ENCODE data around the gene GSPT1. TPM values are rescaled to one million over a fixed set of nuclear protein-coding genes. Genes with fewer than 3 reads are reported as not detected.

The GSPT1 gene
- total RNA-seq, 2 experiments from 2014 or later, result 54.3 to 146 TPM

DNA sequence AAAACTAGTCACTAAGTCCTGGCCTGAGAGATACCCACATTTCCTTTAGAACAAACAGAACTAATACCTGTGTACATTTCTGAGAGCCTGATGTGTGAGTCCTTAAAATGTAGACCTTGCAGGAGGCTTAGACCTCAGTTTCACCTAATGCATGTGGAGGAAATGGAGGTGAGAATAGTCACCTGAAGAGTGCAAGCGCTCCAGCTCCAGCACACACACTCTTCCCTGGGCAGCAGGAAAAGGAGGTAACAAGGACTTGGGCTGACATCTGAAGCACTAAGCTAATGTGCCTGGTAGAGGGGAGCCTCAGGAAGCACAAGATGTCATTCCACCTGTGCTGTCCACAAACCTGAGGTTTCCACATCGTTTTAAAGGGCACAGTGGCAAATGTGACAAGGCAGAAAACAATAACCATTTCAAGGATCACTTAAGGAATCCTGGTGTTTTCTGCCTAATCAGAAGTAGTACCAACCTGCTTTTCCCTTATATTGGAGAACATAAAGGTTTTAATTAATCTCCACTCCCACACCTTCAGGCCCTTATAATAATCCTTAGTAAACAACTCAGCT lies 47.3 kb downstream of the GSPT1 start:
- Histone ChIP-seq H3K27ac (ENCODE audit: low read depth, low read length, poor library complexity, severe bottlenecking) (no peak overlapping the region), H3K9me3 (ENCODE audit: low read length) (no peaks in the 10 kb centered on the region), H2AFZ (ENCODE audit: low read length) (no peak overlapping the region), H3K9me2 (ENCODE audit: insufficient read depth, low read length) (no peaks in the 10 kb centered on the region), H3K4me2 (ENCODE audit: low read length) (no peak overlapping the region), H3K4me1 (ENCODE audit: insufficient read depth, low read length, poor library complexity, severe bottlenecking) (peaks cover 11% of the 10 kb centered on the region), H3K79me2 (ENCODE audit: insufficient read depth, low read depth, low read length) (peaks cover 7% of the 10 kb centered on the region; the same call in 1 of the 2 replicates), H3K4me3 (ENCODE audit: low read depth, low read length, poor library complexity, severe bottlenecking) (no peak overlapping the region), H4K20me1 (ENCODE audit: insufficient read depth, low read length) (0 out of 2 replicates have a peak, but pooled peaks cover 4% of the 10 kb centered on the region), H3K36me3 (ENCODE audit: insufficient read depth, low read length) (peaks cover 60% of the 10 kb centered on the region)
- BruUV-seq (replicated peaks), result no TSS peak
- CTCF ChIA-PET (ENCODE audit: unreplicated experiment), result no interaction called here
- TF ChIP-seq, protein P1, sequence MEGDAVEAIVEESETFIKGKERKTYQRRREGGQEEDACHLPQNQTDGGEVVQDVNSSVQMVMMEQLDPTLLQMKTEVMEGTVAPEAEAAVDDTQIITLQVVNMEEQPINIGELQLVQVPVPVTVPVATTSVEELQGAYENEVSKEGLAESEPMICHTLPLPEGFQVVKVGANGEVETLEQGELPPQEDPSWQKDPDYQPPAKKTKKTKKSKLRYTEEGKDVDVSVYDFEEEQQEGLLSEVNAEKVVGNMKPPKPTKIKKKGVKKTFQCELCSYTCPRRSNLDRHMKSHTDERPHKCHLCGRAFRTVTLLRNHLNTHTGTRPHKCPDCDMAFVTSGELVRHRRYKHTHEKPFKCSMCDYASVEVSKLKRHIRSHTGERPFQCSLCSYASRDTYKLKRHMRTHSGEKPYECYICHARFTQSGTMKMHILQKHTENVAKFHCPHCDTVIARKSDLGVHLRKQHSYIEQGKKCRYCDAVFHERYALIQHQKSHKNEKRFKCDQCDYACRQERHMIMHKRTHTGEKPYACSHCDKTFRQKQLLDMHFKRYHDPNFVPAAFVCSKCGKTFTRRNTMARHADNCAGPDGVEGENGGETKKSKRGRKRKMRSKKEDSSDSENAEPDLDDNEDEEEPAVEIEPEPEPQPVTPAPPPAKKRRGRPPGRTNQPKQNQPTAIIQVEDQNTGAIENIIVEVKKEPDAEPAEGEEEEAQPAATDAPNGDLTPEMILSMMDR (conservative IDR thresholded peaks at IDR 0.05; ENCODE audit: low read length), result no peak
- no peak for TF ChIP-seq EZH2phosphoT487 (IDR thresholded peaks at IDR 0.05; ENCODE audit: borderline replicate concordance, low read depth, low read length)
- POLR2A ChIA-PET, result interaction anchor here (0.6 to 1.4 kb wide), 2 partner anchors 8 to 30 kb away, joined by 4 to 5 read pairs; no protein-coding TSS in a partner anchor
- no peak for DNase-seq (ENCODE audit: low spot score)
- intact Hi-C loops (cut with micrococcal nuclease; ENCODE audit: unreplicated experiment), result no loop called here

GRCh38 chr16:11862489-11862888 lies 53.3 kb downstream of the GSPT1 start:
- BruUV-seq (replicated peaks), result no TSS peak
- intact Hi-C loops (cut with micrococcal nuclease; ENCODE audit: unreplicated experiment), result no loop called here
- Histone ChIP-seq H3K4me1 (ENCODE audit: insufficient read depth, low read length, poor library complexity, severe bottlenecking) (peaks cover 11% of the 10 kb centered on the region), H3K9me2 (ENCODE audit: insufficient read depth, low read length) (no peaks in the 10 kb centered on the region), H2AFZ (ENCODE audit: low read length) (no peak overlapping the region), H3K9me3 (ENCODE audit: low read length) (no peaks in the 10 kb centered on the region), H3K4me2 (ENCODE audit: low read length) (no peak overlapping the region), H3K27ac (ENCODE audit: low read depth, low read length, poor library complexity, severe bottlenecking) (no peak overlapping the region), H3K4me3 (ENCODE audit: low read depth, low read length, poor library complexity, severe bottlenecking) (no peak overlapping the region), H4K20me1 (ENCODE audit: insufficient read depth, low read length) (0 out of 2 replicates have a peak, but pooled peaks cover 4% of the 10 kb centered on the region), H3K36me3 (ENCODE audit: insufficient read depth, low read length) (peaks cover 8% of the 10 kb centered on the region; the same call in 1 of the 2 replicates), H3K79me2 (ENCODE audit: insufficient read depth, low read depth, low read length) (peaks cover 31% of the 10 kb centered on the region; the same call in 1 of the 2 replicates)
- ChIA-PET POLR2A (no interaction called here), CTCF (ENCODE audit: unreplicated experiment) (no interaction called here)
- TF ChIP-seq, protein P1 (conservative IDR thresholded peaks at IDR 0.05; ENCODE audit: low read length), result no peak
- no peak for TF ChIP-seq EZH2phosphoT487 (IDR thresholded peaks at IDR 0.05; ENCODE audit: borderline replicate concordance, low read depth, low read length)
- no peak for DNase-seq (ENCODE audit: low spot score)

- Histone ChIP-seq H3K9me3 (ENCODE audit: low read length) (no peaks in the 10 kb centered on the region), H4K20me1 (ENCODE audit: insufficient read depth, low read length) (no peaks in the 10 kb centered on the region; the same call in 1 of the 2 replicates), H3K27ac (ENCODE audit: low read depth, low read length, poor library complexity, severe bottlenecking) (no peak overlapping the region), H2AFZ (ENCODE audit: low read length) (no peak overlapping the region), H3K4me1 (ENCODE audit: insufficient read depth, low read length, poor library complexity, severe bottlenecking) (peaks cover 17% of the 10 kb centered on the region), H3K4me3 (ENCODE audit: low read depth, low read length, poor library complexity, severe bottlenecking) (no peak overlapping the region), H3K4me2 (ENCODE audit: low read length) (no peak overlapping the region), H3K36me3 (ENCODE audit: insufficient read depth, low read length) (peaks cover 13% of the 10 kb centered on the region; the same call in 1 of the 2 replicates), H3K9me2 (ENCODE audit: insufficient read depth, low read length) (no peaks in the 10 kb centered on the region), H3K79me2 (ENCODE audit: insufficient read depth, low read depth, low read length) (peaks cover 52% of the 10 kb centered on the region)
- TF ChIP-seq EZH2phosphoT487 (IDR thresholded peaks at IDR 0.05; ENCODE audit: borderline replicate concordance, low read depth, low read length), result no peak
- TF ChIP-seq, protein P1 (conservative IDR thresholded peaks at IDR 0.05; ENCODE audit: low read length), result no peak
- no peak for DNase-seq (ENCODE audit: low spot score)
- intact Hi-C loops (cut with micrococcal nuclease; ENCODE audit: unreplicated experiment), result no loop called here
- no TSS peak for BruUV-seq (replicated peaks)
- ChIA-PET POLR2A (interaction anchor here (0.6 kb wide), 2 partner anchors 116 to 789 kb away, joined by 3 read pairs; no protein-coding TSS in a partner anchor), CTCF (ENCODE audit: unreplicated experiment) (no interaction called here)
These were observed 58.6 kb downstream of the GSPT1 start for GRCh38 chr16:11857161-11857560.
